ENCODE data around the gene DNMT1.

DNA sequence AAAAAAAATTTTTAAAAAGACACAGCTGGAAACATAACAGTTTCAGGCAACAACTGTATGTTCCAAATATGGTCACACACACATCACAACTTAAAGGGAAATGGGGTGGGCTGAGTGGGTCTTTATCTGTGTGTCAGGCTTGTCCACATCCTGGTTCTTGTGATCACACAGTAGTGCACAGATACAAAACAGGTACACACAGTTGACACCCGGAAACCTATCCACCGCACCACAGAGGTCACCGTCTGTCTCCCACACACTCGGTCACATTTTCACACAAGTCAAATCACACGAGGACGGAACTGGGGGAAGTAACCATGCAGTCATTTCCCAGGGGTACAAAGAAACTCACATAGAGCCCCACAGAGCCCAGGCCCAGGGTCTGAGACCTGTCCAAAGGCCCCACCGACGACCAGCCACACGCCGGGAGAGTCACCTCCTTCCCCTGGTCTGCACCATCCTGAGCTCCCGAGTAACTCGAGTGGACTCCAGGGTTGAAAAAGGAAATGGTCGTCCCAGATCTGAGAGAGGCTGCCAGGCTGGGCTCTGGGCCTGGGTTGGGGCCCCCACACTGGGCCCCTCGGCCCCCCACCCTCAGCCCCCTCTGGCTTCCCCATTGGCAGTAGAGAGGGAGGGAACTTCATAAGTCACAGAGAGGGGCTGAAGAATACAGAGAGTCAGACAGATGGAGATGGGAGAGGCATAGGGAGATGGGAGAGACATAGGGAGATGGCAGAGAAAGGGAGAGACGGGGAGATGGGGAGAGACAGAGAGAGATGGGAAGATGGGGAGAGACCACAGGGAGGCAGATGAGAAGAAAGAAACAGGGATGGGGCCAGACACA lies 89.9 kb downstream of the DNMT1 start:
- TF ChIP-seq, protein P1, sequence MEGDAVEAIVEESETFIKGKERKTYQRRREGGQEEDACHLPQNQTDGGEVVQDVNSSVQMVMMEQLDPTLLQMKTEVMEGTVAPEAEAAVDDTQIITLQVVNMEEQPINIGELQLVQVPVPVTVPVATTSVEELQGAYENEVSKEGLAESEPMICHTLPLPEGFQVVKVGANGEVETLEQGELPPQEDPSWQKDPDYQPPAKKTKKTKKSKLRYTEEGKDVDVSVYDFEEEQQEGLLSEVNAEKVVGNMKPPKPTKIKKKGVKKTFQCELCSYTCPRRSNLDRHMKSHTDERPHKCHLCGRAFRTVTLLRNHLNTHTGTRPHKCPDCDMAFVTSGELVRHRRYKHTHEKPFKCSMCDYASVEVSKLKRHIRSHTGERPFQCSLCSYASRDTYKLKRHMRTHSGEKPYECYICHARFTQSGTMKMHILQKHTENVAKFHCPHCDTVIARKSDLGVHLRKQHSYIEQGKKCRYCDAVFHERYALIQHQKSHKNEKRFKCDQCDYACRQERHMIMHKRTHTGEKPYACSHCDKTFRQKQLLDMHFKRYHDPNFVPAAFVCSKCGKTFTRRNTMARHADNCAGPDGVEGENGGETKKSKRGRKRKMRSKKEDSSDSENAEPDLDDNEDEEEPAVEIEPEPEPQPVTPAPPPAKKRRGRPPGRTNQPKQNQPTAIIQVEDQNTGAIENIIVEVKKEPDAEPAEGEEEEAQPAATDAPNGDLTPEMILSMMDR (IDR thresholded peaks at IDR 0.05), result no peak
- TF ChIP-seq POLR2A (IDR thresholded peaks at IDR 0.05), result peak in 1 of 4 donors; percentile 26

All from esophagus squamous epithelium (tissue), 4 donors.